Stimulated activated effector memory CD8-positive, alpha-beta T cell treated with anti-CD3 and anti-CD28 coated beads, Interleukin-12 subunit alpha, Interleukin-12 subunit beta, amount 100 ng/mL, for 72 hours (primary cell): ENCODE results near the gene FSIP2.

ENCODE experiments used
- ATAC-seq: fragments of 150-1000 bp; cut with Tn5 transposase; 2 replicates; pipeline ENCODE4 v1.10.0; 2021
- DNase-seq, 2 donors: peaks; one replicate each; pipeline ENCODE4 v3.0.0; 2021 to 2022; ENCODE audit warnings: low spot score in 2 of 2
- H3K27ac Mint-ChIP-seq: one replicate; pipeline ENCODE4 v1.8.0; 2022; ENCODE audit warnings: mild to moderate bottlenecking, mixed read lengths
- H3K36me3 Mint-ChIP-seq: one replicate; pipeline ENCODE4 v1.8.0; 2022; ENCODE audit warnings: mild to moderate bottlenecking, mixed read lengths
- H3K4me1 Mint-ChIP-seq: one replicate; pipeline ENCODE4 v1.8.0; 2022; ENCODE audit warnings: mixed read lengths
- H3K4me3 Mint-ChIP-seq: one replicate; pipeline ENCODE4 v1.8.0; 2022; ENCODE audit warnings: mild to moderate bottlenecking, mixed read lengths
- H3K9me3 Mint-ChIP-seq: one replicate; pipeline ENCODE4 v1.8.0; 2022; ENCODE audit warnings: mixed read lengths

FSIP2 gene

DNA sequence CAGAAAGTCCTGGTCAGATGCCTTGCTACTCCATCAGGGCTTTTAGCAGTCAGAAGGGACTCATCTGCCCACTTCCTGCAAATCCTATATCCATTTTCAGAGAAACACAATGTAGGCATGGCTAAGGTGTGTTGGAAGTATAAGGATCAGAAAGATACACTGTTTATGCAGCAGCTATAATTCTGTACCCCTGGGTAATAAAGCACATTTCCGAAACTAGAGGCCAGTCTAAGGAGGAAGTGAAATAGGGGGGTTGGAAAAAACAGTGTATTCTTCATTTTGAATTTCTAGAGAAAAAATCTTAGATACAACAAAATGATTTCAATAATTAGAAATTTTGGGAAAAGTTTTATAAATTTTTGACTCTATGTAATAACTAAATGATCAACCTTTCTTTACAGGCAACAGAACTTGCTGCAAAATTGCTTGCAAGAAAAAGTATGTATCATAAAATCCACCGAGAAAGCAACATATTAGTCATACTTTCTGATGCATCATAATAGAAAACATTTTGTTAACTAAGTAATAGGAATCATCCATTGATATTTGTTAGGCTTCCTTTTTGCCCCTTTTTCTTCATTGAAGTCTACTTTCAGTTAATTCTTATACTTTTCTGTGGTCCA is 47.4 kb downstream of the FSIP2 start:
- Mint-ChIP-seq H3K4me3 (no peak overlapping the region), H3K9me3 (peaks cover 5% of the 10 kb centered on the region), H3K27ac (no peak overlapping the region), H3K36me3 (no peaks in the 10 kb centered on the region), H3K4me1 (no peaks in the 10 kb centered on the region)
- no peak for DNase-seq
- ATAC-seq: no peak

DNA sequence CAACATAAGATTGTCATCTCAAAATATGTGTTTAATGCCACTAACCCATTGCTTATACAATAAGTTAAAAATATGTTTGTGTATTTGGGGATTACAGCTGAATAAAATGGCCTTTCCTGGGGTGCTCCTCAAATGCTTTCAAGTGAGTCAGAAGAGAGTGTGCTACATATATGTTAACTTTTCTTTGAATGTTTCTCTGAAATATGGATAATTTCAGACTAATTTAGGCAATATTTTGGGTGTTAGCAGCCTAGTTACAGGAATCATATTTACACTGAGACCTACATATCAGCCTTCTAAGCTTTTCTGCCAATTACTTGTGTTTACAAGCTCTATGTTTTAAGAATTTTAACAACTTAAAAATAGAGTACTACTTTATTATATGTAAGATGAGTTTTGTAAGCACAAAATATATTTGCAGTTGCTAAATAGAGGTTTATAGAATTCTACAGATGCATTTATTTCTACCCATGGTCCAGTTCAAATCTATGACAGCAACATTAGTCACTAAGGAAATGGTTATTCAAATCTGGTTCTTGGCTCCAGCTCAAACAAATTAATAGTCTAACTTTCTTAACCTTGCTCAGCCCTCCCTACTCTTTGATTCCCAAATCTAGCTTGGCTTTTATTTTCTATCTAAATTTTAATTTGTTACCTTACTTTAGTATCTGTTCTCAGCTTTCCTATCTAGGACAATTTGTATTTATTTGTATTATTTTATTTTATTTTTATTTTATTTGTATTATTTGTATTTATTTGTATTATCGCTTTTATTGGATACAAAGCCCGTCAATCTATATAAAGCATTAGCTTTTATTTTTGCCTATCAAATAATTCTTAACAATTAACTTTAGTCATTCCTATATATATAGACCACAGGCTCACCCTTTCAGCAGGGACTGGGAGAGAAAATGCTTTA is 48.9 kb downstream of the FSIP2 start:
- Mint-ChIP-seq H3K36me3 (no peaks in the 10 kb centered on the region), H3K4me3 (no peak overlapping the region), H3K9me3 (no peaks in the 10 kb centered on the region), H3K27ac (no peak overlapping the region), H3K4me1 (no peaks in the 10 kb centered on the region)
- ATAC-seq: no peak
- no peak for DNase-seq

DNA sequence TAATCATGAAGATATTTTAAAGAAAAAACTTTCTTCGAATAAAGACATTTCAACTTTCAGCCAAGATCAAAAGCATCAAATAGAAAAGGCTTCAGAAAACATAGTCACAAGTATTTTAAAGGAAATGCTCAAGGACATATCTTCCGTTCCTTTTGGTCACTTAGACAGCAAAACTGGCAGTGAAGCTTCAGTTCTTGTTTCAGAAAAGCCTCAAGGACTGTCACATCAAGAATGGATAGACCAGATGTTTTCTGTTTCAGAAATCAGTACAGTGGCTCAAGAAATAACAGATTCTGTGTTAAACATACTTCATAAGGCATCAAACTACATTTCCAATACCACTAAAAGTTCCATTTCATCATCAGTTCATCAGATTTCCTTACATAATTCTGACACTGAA is 51.8 kb downstream of the FSIP2 start:
- H3K4me1 Mint-ChIP-seq: no peaks in the 10 kb centered on the region
- DNase-seq: no peak
- H3K4me3 Mint-ChIP-seq: no peak overlapping the region
- H3K27ac Mint-ChIP-seq: no peak overlapping the region
- peaks cover 3% of the 10 kb centered on the region for H3K9me3 Mint-ChIP-seq
- H3K36me3 Mint-ChIP-seq: no peaks in the 10 kb centered on the region
- no peak for ATAC-seq

DNA sequence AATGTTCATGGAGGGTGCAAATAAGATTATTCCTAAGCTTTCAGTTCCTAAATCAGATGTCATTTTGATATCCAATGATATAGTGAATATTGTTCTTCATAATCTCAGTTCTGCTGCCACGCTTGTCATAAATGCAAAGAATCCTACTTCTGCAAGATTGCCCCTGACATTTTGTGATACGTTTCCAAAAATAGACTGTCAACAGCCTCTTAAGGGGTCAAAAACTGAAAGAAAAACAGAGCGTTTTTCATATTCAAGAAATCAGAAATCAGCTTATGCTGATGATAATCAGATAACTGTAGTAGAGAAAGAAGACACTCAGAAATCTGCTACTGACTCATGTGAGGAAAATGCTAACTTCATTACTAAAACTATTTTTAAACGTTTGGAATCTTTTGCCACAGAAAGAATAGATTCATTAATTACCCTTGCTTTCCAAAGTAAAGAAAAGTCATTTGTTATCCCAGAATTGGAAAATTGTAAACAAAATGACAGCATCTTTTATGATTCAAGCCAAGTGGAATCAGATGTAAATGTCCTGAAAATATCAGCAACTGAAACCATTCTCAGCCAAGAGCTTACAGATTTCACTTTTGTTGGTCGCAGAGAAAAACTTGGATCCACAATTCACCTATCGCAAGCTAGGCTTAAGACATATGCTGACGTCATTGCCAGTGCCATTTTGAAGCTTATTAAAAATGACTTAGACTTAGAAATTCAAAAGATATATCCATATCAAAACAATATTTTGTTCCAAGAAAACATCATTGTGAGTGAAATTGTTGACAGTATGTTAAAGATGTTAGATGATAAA is 55.1 kb downstream of the FSIP2 start:
- no peaks in the 10 kb centered on the region for H3K4me1 Mint-ChIP-seq
- peaks cover 3% of the 10 kb centered on the region for H3K9me3 Mint-ChIP-seq
- no peak overlapping the region for H3K27ac Mint-ChIP-seq
- DNase-seq (no peak), ATAC-seq (no peak)
- H3K36me3 Mint-ChIP-seq: no peaks in the 10 kb centered on the region
- no peak overlapping the region for H3K4me3 Mint-ChIP-seq

DNA sequence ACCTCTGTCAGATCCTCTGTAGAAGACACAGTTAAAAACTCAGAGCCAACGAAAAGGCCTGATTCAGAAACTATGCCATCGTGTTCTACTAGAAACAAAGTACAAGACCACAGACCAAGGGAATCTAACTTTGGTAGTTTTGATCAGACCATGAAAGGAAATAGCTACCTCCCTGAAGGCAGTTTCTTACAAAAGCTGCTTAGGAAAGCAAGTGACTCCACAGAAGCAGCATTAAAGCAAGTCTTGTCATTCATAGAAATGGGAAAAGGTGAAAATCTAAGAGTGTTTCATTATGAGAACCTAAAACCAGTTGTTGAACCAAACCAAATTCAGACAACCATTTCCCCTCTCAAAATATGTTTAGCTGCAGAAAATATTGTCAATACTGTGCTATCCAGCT is 58.2 kb downstream of the FSIP2 start:
- no peak overlapping the region for H3K27ac Mint-ChIP-seq
- H3K4me3 Mint-ChIP-seq: no peak overlapping the region
- no peak for DNase-seq
- no peak for ATAC-seq
- no peaks in the 10 kb centered on the region for H3K36me3 Mint-ChIP-seq
- no peaks in the 10 kb centered on the region for H3K4me1 Mint-ChIP-seq
- peaks cover 3% of the 10 kb centered on the region for H3K9me3 Mint-ChIP-seq

DNA sequence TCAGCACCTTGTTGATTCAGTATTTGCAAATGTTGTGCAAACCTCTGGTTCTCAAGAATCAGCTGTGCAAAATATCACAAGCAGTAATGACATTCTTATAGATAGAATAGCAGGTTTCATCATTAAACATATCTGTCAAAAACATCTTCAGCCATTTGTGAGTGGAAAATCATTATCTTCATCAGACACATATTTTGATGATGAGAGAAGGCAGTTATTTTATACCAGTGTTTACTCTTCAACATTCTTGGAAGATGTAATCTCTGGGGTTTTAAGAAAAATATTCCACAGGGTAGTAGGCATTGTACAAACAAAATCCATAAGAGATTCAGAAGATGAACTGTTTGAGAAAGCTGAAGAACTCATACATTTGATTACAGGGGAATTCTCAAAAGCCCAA is 64.3 kb downstream of the FSIP2 start:
- DNase-seq: no peak
- Mint-ChIP-seq H3K36me3 (no peaks in the 10 kb centered on the region), H3K27ac (no peak overlapping the region), H3K4me1 (no peaks in the 10 kb centered on the region), H3K9me3 (peaks cover 9% of the 10 kb centered on the region), H3K4me3 (no peak overlapping the region)
- no peak for ATAC-seq

DNA sequence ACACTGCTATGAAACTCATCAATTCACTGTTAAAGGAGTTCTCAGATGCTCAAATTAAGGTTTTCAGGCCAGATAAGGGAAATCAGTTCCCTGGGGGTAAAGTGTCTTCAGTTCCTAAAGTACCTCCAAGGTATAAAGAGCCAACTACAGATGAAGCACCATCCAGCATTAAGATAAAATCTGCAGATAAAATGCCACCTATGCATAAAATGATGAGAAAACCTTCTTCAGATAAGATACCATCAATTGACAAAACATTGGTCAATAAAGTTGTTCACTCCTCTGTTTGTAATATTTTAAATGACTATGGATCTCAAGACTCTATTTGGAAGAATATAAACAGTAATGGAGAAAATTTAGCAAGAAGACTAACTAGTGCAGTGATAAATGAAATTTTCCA is 68.2 kb downstream of the FSIP2 start:
- no peak for ATAC-seq

DNA sequence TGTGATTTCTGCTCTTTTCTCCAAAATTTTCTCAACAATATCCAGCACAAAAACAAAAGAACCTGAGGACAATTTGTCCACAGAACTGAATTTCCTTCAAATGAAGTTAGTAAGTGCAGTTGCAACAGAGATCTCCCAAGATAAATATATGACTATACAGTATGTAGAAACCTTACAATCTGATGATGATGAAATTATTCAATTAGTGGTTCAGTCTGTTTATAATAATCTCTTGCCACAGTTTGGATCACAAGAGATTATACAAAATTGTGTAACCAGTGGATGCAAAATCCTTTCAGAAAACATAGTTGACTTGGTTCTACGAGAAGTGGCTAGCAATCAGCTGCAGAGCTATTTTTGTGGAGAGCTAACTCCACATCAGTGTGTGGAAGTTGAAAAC is 68.7 kb downstream of the FSIP2 start:
- H3K36me3 Mint-ChIP-seq: no peaks in the 10 kb centered on the region
- ATAC-seq (no peak), DNase-seq (no peak)
- no peak overlapping the region for H3K4me3 Mint-ChIP-seq
- H3K9me3 Mint-ChIP-seq: peaks cover 14% of the 10 kb centered on the region
- no peaks in the 10 kb centered on the region for H3K4me1 Mint-ChIP-seq
- no peak overlapping the region for H3K27ac Mint-ChIP-seq

More for the DNA sequence above, 68.2 kb downstream of the FSIP2 start:
- no peaks in the 10 kb centered on the region for H3K36me3 Mint-ChIP-seq
- H3K27ac Mint-ChIP-seq: no peak overlapping the region
- H3K4me1 Mint-ChIP-seq: no peaks in the 10 kb centered on the region
- no peak for DNase-seq
- peaks cover 14% of the 10 kb centered on the region for H3K9me3 Mint-ChIP-seq
- no peak overlapping the region for H3K4me3 Mint-ChIP-seq

DNA sequence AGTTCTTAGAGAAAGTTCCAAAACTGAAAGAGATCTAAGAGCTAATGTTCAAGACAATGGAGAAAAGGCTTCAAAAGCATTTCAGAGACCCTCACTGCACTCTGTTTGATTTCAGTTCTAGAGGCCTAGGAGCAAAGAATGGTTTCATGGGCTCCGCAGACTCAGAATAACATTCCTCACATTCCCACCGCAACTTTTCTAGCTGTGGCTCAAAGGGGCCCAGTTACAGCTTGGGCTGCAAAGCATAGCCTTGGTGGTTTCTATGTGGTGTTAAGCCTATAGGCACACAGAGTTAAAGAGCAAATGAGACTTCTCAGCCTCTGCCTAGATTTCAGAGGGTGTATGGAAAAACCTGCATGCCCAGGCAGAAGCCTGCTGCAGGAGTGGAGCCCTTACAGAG is 73.0 kb downstream of the FSIP2 start:
- ATAC-seq: no peak
- no peak overlapping the region for H3K27ac Mint-ChIP-seq

DNA sequence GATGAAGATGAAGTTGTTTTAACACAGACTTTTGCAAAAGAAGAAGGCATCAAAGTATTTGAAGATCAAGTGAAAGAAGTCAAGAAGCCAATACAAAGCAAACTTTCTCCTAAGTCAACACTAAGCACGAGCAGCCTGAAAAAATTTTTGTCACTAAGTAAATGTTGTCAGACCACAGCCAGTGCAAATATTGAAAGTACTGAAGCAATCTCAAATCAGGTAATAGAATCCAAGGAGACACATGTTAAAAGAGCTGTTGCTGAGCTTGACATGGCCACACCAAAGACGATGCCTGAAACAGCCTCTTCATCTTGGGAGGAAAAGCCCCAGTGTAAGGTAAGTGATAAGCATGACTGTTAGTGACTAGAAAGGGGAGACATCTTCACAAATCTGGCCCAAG is 75.1 kb downstream of the FSIP2 start:
- Mint-ChIP-seq H3K36me3 (no peaks in the 10 kb centered on the region), H3K9me3 (peaks cover 19% of the 10 kb centered on the region)
- no peak for ATAC-seq

More for the DNA sequence above, 73.0 kb downstream of the FSIP2 start:
- Mint-ChIP-seq H3K36me3 (no peaks in the 10 kb centered on the region), H3K4me3 (no peak overlapping the region), H3K4me1 (no peaks in the 10 kb centered on the region), H3K9me3 (peaks cover 12% of the 10 kb centered on the region)
- DNase-seq: no peak

DNA sequence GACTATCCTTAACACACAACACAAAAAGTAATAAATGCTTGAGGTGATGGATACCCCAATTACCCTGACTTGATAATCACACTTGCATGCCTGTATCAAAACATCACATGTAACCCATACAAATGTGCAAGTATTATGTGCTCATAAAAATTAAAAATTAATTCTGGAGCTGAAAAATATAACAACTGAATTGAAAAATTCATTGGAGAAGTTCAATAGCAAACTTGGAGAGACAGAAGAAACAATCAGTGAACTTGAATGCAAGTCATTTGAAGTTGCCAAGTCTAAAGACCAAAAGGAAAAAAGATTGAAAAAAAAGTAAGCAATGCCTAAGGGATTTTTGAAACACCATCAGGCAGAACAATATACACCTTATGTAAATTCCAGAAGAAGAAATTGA is 79.4 kb downstream of the FSIP2 start:
- ATAC-seq: no peak
- no peak for DNase-seq
- H3K4me1 Mint-ChIP-seq: no peaks in the 10 kb centered on the region
- no peaks in the 10 kb centered on the region for H3K36me3 Mint-ChIP-seq
- no peak overlapping the region for H3K27ac Mint-ChIP-seq
- peaks cover 28% of the 10 kb centered on the region for H3K9me3 Mint-ChIP-seq
- no peak overlapping the region for H3K4me3 Mint-ChIP-seq

More for the DNA sequence above, 75.1 kb downstream of the FSIP2 start:
- no peak overlapping the region for H3K27ac Mint-ChIP-seq
- H3K4me3 Mint-ChIP-seq: no peak overlapping the region
- DNase-seq: no peak
- no peaks in the 10 kb centered on the region for H3K4me1 Mint-ChIP-seq

DNA sequence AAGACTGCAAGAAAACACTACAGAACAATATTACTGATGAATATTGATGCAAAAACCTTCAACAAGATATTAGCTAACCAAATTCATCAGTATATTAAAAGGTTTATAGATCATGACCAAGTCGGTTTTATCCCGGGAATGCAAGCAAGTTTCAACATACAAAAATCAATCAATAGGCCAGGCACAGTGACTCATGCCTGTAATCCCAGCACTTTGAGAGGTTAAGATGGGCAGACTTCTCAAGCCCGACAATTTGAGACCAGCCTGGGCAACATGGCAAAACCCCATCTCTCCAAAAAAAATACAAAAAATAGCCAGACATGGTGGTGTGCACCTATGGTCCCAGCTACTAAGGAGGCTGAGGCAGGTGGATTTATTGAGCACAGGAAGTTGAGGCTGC is 82.9 kb downstream of the FSIP2 start:
- no peak for ATAC-seq
- Mint-ChIP-seq H3K4me1 (no peaks in the 10 kb centered on the region), H3K4me3 (no peak overlapping the region), H3K9me3 (peaks cover 25% of the 10 kb centered on the region), H3K27ac (no peak overlapping the region), H3K36me3 (no peaks in the 10 kb centered on the region)
- DNase-seq: no peak

DNA sequence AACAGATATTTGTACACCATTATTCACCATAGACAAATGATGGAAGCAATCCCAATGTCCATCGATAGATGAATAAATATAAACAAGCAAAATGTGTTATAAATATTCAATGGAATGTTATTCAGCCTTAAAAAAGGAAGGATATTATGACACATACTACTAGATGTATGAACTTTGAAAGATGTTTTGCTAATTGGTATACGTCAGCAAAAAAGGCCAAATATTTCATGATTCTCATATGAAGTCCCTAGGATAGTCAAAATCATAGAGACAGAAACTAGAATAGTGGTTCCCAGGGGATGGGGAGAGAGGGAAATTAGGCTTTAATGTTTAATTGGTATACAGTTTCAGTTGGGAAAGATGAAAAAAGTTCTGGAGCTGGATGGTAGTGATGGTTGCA is 85.2 kb downstream of the FSIP2 start:
- Mint-ChIP-seq H3K4me1 (no peaks in the 10 kb centered on the region), H3K36me3 (no peaks in the 10 kb centered on the region), H3K27ac (no peak overlapping the region), H3K9me3 (peaks cover 20% of the 10 kb centered on the region), H3K4me3 (no peak overlapping the region)
- ATAC-seq: no peak
- DNase-seq: no peak

DNA sequence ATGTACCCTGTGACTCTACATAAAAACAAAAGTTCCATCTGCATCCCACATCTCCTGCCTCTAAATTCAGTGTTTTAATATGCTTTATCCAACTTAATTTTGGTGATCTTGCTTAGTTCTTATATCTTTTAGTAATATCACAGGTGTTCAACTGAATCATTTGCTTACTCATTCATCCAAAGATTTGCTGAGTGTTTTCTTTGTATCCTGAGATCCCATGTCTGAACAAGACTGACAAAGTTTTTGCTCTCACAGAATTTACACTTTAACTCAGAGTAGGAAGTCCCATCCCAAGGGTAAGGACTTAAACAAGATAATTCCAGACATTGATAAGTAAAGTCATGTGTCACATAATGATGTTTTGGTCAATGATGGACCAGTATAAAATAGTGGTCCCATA is 87.0 kb downstream of the FSIP2 start:
- no peak for DNase-seq
- ATAC-seq: no peak
- no peaks in the 10 kb centered on the region for H3K4me1 Mint-ChIP-seq
- H3K4me3 Mint-ChIP-seq: no peak overlapping the region
- peaks cover 16% of the 10 kb centered on the region for H3K9me3 Mint-ChIP-seq
- H3K27ac Mint-ChIP-seq: no peak overlapping the region
- H3K36me3 Mint-ChIP-seq: no peaks in the 10 kb centered on the region

DNA sequence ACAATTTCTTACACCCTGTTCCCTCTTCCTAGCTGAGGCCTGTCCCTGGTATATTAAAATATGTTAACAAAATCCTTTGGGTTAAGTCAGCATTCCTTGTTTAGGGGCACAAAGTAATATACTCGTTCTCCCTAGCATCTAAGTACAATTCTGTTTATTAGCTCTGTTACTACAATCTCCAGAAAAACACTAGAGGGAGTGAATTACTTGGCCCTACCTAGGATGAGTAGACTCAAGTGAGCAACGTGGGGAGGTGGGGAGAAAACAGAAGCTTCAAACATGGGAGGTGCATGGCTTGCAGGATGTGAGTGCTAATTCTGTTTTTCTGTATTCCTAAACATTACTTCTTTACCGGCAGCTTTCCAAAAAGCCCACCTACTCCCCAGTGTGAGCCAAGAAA is 89.7 kb downstream of the FSIP2 start:
- Mint-ChIP-seq H3K27ac (no peak overlapping the region), H3K4me3 (no peak overlapping the region), H3K36me3 (no peaks in the 10 kb centered on the region), H3K9me3 (peaks cover 12% of the 10 kb centered on the region), H3K4me1 (no peaks in the 10 kb centered on the region)
- DNase-seq: no peak
- no peak for ATAC-seq
